Activated T-cell treated with anti-CD3 and anti-CD28 coated beads for 48 hours (primary cell): ENCODE results near the gene TMEM95.

Source experiments
- DNase-seq: peaks from one replicate; pipeline ENCODE4 v3.0.0-alpha.2; 2020; ENCODE audit warnings: low read depth

Gene TMEM95

DNA sequence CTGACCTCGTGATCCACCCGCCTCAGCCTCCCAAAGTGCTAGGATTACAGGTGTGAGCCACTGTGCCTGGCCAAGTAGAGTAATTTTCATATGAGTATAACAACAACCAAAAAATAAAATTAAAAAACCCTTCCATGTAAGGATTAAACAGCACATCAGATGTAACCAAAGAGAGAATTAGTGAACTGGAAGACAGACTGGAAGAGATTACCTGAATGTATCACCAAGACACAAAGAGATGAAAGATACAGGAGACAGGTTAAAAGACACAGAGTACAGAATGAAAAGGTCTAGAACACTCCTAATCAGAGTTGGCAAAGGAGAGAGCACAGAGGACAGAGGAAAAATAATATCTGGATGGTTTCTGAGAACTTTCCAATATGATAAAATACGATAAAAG, 24.2 kb downstream of the TMEM95 start:
- DNase-seq = no peak

GRCh38 chr17:7380321-7380720, 25.4 kb downstream of the TMEM95 start:
- no peak for DNase-seq

GRCh38 chr17:7380855-7381683, 26.1 kb downstream of the TMEM95 start, which contains the start of gene TNK1:
Gene TNK1 (plus strand): TSS chr17:7381089. CDS start chr17:7382927, 1,838 bp downstream.
- DNase-seq = no peak

DNA sequence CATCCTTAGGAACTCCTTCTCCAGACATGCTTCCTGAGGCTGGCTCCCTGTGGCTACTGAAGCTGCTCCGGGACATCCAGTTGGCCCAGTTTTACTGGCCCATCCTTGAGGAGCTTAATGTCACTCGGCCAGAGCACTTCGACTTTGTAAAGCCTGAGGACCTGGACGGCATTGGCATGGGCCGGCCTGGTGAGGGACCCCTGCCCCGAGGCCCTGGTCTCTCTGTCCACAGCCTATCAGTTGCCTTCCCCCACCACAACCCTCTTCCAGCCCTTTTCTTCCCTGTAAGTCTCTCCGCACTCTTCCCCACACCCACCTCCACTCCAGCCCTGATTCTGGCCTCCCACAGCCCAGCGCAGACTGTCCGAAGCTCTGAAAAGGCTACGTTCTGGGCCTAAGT, 27.9 kb downstream of the TMEM95 start:
- DNase-seq = no peak

- no peak for DNase-seq
Observed at GRCh38 chr17:7383371-7383741, 28.4 kb downstream of the TMEM95 start.

DNA sequence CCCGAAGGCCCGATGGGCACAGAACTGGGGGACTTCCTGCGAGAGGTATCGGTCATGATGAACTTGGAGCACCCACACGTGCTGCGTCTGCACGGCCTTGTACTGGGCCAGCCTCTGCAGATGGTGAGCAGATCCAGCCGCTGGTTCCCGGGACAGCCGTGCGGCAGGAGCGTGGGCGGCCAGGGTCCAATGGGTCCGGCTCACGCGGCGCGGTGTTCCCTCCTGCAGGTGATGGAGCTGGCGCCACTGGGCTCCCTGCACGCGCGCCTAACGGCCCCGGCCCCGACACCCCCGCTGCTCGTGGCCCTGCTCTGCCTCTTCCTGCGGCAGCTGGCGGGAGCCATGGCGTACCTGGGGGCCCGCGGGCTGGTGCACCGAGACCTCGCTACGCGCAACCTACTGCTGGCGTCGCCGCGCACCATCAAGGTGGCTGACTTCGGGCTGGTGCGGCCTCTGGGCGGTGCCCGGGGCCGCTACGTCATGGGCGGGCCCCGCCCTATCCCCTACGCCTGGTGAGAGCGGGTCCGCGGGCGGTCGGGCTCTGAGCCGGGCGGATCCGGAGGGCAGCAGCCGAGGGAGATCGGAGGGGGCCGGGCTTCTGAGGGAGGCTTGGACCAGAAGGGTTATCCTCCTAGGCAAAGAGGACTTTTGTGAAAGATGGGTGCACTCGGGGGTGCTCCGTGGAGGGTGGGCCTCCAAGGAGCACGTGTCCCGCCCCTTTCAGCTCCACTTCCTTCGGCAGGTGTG, 29.0 kb downstream of the TMEM95 start:
- DNase-seq = peak; percentile 79

DNA sequence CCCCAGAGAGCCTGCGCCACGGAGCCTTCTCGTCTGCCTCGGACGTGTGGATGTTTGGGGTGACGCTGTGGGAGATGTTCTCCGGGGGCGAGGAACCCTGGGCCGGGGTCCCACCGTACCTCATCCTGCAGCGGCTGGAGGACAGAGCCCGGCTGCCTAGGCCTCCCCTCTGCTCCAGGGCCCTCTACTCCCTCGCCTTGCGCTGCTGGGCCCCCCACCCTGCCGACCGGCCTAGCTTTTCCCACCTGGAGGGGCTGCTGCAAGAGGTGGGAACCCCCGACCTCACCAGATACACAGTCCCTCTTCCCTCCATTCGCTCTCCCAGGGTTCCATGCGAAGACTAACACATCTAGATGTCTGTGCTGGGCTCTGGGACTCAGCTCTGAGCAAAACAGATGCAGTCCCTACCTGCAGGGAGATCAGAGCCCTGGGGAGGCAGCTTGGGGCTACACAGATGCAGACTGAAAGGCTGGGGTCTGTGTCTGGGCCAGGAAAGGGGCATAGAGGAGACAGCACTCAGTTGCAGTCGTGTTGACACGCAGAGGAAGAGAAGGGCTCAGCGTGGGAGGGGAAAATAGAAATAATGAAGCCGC, 29.6 kb downstream of the TMEM95 start:
- no peak for DNase-seq

DNA sequence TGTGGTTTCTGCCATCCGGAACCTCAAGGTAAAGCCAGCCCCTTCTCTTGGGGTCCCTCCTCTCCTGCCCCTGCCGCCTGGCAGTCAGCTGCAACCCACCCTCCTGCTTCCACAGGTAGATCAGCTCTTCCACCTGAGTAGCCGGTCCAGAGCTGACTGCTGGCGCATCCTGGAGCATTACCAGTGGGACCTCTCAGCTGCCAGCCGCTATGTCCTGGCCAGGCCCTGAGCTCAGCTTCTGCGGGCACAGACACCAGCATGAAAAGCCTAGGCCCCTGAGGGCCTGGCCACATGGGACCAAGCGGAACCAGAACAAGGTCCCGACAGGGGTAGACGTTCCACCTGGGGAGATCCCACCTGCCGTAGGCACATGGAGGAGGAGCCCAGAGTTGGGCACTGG, 33.9 kb downstream of the TMEM95 start:
- DNase-seq = no peak

DNA sequence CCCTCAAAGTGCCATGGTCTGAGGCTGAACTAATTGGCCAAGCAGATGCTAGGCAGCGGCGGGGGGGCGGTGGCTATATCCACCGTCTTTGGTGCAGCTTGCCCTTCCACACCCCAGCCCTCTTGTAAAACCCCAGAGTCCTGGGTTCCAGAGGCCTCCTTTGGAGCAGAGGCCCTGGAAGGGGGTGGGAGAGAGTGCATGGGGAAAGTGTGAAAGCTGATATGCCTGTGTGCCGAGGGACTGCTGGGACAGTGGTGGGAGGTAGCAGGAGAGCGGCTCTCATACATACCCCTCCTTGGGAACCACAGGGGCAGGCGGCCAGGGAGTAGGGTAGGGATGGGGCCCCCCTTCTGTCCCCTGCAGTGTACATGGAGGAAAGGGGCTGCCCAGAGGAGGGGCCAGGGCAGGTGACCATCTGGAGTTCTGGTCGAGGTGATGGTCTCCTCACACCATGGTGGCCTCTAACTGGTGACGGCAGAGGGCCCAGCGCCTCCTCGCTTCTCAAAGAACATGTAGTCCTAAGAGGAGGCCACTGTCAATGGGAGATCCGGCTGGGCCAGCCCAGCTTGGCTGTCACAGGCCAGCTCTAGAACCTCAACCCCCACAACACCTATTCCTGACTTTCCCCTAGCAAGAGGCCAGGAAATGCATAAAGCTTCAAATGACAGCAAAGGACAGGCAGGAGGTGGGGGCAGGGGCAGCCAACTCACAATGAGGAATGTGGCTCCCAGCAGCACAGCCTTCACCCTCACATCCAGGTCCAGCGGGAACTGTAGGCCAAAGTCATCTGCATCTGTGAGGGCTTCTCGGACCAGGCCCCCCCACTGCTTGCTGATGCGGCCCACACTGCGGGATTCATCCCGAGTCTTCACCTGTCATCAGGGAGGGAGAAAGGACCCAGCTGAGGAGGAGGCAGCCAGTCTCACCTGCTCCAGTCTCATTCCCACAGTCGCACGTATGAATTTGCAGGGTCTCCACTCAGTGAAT, 35.3 kb downstream of the TMEM95 start:
- DNase-seq = no peak

GRCh38 chr17:7391307-7391706, 36.4 kb downstream of the TMEM95 start:
- no peak for DNase-seq

DNA sequence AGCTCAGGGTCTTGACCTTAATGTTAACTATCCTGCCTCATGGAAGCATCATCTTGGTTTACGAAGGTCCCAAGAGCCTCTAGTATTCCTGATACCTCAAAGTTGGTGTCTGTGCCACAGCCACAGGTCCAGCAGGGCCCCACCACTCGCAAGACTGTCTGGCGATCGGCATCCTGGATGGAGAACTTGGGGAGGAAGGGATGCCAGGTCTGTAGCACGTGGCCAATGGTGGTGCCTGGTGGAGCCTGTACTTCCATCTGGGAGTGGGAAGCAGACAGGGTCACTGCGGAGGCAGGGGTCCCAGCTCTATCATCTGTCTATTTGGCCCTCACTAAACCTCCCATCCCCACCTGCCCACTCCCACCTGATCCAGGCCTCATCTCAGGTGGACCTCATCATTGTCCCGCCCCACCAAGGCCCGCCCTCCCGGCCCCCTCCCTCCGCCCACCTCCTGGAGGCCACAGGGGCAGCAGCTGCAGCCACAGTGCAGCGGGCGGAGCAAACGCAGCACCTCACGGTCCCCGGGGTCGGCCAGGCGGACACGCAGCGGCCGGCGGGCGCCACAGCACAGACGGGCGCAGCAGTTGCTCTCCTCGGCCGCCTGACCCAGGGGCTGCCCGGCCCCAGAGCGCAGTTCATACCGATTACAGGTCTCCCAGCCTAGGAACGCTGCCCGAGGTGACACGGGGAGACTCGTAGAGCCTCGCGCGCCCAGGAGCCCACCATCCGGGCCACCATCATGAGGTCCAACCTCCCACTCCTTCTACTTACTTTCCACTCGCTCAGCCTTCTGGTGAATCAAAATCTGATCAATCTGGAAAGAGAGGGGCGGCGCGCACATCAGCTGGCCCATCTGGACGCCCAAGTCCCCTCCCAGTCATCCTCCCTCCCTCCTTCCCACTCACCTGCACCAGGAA, 38.0 kb downstream of the TMEM95 start:
- no peak for DNase-seq

- peak; percentile 37 for DNase-seq
Observed at GRCh38 chr17:7393613-7394451, 38.9 kb downstream of the TMEM95 start.

- peak; percentile 88 for DNase-seq
Observed at GRCh38 chr17:7394452-7395191, 39.7 kb downstream of the TMEM95 start, which contains the start of gene PLSCR3. Gene PLSCR3 (minus strand): TSS chr17:7394525. CDS start chr17:7394110, 415 bp downstream.

- no peak for DNase-seq
Observed at GRCh38 chr17:7396147-7396546, 41.2 kb downstream of the TMEM95 start.

DNA sequence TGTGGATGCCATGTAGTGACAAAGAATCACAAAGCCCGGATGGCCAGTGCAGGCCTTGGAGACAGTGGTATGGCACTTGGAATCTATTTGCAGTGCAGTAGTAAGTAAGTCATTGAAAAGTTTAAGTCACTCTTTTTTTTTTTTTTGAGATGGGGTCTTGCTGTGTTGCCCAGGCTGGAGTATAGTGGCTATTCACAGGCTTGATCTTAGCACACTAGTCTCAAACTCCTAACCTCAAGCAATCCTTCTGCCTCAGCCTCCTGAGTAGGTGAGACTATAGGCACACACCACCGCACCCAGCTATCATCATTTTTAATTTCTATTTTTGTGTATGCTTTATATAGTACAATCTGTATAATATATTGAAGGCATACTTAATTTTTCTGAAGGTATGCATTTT, 43.7 kb downstream of the TMEM95 start:
- DNase-seq = no peak

DNA sequence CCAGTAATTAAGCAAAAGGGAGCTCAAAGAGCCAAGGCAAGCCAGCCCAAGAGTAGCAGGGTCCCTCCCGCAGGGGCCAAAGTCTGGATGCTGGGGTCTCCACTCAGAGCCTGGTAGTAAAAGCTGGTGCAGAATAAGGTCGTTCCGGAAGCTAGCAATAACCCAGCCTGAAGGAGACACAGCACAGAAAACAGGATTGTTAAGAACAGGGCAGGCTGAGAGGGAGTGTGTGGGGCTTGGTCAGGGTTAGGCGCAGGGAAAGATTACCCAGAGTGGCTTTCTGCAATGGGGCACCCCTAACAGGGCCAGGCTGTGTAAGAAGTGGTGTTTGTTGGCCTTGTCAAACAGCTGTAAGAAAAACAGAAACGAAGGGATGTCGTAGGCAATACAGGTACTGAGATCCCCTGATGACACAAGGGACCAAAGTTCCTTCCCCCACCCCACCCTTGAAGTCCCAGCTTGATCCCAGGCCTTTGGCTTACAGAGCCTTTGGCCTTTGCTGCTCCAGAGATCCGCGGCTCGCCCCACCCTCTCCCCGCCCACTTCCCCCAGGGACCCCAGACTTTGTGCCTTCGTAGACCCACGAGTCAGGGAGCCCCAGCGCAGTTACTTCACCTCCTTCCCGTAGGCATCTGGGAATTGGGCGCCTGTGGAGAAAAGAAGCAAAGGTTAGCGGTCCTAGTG, 48.2 kb downstream of the TMEM95 start:
- DNase-seq = no peak

- DNase-seq = no peak
Observed at GRCh38 chr17:7403727-7403976, 48.7 kb downstream of the TMEM95 start.

GRCh38 chr17:7403977-7404736, 49.2 kb downstream of the TMEM95 start, which contains the start of gene TMEM256:
Gene TMEM256 (minus strand): TSS chr17:7404097. CDS start chr17:7404084, 13 bp downstream.
- DNase-seq = peak; percentile 90
